NCI-H1105 (cell line): ENCODE data around the gene TRPV6.
A peak's percentile ranks its signal among the peaks of the same experiment; 100 is the strongest.

Experiments
- DNase-seq: peaks from one replicate; lab custom pipeline; 2025; lab: John Stamatoyannopoulos, UW

TRPV6 gene

DNA sequence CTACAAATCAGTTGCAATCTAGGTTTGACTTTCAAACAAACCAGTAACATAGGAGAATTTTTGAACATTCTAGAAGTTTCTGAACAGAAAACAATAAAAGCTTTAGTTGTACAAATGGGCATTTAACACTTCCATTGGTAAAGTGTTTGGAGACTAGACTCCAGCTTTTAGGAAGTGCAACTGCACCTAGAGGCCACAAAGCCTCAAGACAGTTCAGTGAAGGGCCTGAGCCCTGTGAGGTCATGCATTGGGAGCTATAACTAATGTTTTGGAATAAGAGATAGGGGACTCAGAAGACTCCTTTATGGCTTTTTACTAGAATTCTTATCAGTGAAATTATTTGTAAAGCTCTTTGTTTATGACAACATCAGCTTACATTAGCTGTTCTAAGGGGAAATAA lies 33.6 kb downstream of the TRPV6 start:
- no peak for DNase-seq

DNA sequence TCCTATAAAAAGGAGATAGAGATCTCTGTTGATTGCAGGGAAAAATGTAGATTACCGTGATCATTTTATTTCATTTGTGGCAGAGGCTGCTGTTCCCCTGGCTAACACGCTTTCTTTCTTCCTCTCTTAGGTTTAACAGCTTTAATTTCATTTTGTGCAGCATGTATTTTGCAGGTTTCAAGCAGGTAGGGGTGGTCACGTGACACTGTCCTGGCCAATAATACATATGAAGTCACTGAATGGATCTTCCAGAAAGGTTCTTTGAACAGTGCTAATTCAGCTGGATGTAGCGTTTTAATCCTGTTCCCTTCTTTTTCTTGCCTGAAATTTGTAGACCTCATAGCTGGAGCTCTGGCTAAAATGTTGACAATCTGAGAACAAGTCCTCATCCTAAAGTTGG lies 34.3 kb downstream of the TRPV6 start:
- DNase-seq, result no peak

DNA sequence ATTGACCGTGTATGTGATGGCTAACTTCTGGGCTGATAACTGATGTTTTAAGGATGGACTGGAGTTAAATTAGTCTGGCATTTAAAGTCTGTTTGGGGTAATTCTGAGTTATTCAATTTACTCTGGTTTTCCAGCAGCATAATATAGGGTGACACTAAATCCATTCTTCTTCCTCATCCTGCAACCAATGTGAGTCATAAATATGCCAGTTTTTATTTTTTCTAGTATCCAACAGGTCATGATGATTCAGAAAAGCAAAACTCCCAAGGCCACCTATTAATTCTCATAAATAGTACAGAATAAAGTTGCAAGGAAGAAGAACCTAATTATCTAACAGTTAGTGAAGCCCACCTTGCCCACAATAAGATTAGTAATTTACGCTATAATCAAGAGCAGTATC lies 38.2 kb downstream of the TRPV6 start:
- no peak for DNase-seq

DNA sequence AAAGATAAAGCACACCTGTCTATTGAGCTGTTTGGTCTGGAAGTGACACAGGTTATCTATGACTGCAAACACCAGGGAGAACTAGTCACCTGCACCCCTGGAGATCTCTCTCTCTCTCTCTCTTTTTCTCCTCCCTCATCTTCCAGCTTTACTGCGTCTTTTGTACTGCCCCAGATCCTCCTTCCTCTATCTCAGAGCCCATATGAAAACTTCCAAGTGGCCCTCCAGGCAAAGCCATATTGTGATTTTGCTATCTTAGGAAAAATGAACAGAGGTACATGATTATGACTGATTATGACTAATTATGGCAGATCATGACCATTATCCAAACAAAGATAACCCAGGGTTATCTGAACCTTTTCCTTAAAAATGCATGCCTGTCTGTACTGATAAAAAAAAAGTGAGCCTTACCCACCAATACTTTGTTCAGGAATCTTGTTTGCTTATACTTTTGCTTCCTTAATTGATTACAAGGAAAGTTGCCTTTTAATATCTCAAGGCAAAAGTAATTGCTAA lies 43.2 kb downstream of the TRPV6 start:
- no peak for DNase-seq

DNA sequence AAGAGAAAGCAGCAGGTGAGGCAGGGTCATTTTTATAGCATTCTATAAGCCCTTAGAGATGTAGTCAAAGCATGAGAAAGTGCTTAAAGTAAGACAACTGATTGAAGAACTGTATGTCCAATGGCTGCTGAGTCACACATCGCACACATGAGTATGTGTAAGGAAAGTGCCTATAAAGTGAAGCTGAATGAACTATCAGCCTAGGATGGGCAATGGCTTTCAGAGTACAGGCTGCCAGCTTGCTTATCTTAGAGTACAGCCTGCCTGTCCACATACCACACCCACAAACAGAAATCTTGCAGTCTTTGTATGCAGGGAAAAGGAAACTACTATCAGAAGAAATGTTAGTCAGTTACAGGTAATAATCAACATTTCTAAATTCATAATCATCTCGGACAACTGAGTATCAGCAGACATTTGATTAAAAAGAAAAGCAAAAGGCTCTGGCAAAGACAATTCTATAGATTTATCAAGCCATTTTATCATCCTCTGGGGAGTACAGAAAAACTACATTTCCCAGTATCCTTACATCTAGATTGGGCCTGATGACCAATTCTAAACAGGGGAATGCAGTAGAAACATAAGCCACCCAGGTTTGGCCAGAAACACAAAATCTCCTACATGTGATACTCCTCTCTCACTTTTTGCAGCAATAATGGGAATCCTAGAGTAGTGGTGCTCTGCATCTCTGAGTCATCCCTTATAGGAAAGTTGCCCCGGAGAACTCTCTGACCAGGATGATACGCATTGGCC lies 46.9 kb downstream of the TRPV6 start:
- no peak for DNase-seq

DNA sequence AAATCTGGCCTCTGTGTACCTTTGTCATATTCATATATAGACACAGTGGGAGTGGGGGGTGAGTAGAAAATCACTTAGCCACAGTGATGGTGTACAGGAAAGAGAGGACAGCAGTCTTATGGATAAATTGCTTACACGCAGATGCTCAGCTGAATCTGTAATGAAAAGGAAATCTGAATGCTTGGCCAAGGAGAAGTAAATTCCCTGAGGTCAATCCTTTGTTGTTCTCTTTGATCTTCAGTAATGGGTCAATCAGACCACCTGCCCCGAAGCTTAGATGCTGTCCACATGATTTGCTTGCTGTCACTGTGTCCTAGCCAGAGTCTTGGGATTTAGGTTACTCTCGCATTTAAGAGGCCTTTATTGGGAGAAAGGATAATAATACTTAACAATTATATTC lies 49.1 kb downstream of the TRPV6 start:
- no peak for DNase-seq

DNA sequence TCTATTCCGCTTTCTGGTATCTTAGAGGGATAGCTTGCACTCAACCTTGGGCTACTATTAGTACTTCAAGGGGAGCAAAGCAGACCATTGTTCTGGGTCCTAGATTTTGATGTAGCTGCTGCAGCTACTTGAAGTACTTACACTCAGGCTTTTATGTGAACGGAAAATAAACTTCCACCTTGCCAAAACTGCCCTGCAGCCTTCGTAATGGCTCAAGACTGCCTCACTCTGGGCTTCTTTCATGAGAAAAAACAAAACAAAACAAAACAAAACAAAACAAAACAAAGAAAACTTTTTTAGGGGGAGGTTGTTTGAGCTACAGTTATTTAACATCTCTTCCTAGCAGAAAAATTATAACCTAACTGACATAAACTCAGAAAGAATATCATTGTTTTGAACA lies 50.1 kb downstream of the TRPV6 start:
- DNase-seq, result no peak

DNA sequence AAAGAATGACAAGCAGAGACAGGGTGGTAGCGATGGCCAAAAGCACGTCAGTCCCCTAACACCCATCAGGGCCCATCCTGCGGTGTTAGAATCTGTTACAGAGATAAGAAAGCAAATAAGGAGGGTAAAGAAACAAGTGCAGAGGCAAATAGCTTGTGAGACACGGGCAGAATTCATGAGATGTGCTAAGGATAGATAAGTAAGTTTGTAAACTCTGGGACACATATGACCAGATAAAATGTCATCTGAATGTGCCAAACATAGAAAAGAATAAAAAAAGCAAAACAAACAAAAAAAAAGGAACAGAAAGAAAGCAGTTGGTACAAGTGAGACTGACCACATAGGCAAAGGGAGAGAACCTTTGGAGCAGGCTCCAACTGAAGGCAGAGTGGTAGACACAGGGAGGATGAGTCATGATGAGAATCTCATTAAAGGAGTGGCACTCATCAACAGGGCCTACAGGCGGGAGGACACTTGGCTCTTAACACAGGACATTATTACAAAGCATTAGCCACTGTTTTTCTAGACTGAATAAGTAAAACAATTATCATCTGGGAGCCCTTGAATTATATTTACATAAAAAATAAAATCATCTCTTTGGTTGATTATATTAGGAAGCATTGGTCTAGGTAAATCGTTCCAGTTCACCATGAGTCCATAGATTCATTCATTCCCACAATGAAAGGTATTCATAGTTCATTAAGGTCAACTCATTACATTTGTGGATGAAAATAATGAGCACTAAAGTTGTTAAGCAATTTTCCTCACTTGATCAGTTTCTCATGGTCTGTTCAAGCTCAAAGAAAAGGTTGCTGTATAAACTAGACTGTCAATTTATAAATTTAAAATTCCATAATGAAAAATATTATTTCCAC lies 52.1 kb downstream of the TRPV6 start:
- DNase-seq, result no peak

DNA sequence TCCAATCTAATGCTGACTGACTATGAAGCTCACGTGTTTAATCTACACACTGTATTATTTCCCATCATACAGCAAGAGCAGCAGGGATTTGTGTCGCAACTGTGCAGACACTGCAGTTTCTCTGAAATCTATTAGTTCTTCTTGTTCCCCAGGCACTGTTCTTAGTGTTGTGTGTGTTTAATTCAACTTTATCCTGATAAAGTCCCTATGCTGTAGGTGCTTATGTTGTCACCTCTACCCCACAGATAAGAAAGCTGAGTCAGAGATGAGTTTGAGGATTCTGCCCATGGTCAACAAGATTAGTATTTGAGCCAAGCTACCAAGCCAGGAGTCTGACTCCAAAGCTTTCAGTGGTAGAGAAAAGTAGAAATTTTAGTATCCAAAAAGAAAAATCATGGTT lies 53.1 kb downstream of the TRPV6 start:
- DNase-seq, result no peak

DNA sequence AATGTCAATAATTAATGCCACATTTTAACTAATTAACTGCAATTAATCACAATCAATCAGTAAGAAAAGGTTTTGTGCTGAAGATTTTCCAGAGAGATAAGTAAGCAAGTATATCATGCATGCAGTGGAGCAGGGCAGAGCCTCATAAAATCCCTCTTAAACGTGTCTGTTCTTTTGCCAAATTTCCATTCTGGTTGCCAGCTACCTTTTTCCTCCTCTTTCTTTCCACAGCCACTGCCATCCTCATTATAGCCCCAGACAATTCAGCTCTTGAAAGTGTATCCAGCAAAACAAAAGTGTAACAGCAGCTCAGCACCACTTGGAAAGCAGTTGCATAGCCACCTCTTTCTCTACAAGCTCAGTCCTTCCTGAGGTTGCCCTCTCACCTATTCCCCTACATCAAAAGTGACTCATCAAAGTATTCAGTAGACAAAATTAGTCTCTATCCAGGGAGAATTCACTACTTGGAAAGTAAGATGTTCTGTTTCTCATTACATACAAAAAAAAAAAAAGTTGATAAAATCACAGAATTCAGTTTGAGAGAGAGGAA lies 57.5 kb downstream of the TRPV6 start:
- DNase-seq, result peak; percentile 85

DNA sequence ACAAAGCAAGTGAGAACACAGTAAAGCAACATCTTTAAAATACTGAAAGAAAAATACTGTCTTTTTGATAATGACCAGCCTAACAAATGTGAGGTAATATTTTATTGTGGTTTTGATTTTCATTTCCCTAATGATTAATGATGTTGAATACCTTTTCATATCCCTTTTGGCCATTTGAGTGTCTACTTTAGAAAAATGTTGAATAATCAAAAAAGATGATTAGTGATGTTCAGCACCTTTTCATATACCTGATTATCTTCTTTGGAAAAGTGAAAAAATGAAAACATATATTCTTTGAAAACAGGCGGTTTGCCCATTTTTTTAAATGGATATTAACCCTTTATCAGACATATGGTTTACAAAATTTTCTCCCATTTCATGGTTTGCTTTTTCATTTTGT lies 62.8 kb downstream of the TRPV6 start:
- DNase-seq, result no peak
